GM20431 (cell line): ENCODE measurements around the gene MAP6.

Experiments
- in situ Hi-C: fragments of 300-500 bp; cut with MseI, MboI; formaldehyde crosslinking; loops from one replicate; pipeline ENCODE4 v1.15.0; 2020; ENCODE audit warnings: low sequenced_read_pairs; ENCODE audit not compliant: unreplicated experiment

Gene MAP6

GRCh38 chr11:75537740-75538139, 131.1 kb downstream of the MAP6 start:
- in situ Hi-C loops = no loop called here
